DMS79 treated with DMSO at 0.1 percent for 48 hours (cell line): ENCODE results near the gene KCNB1.

Source experiments
- DNase-seq: peaks from one replicate; lab custom pipeline; 2025; lab: John Stamatoyannopoulos, UW

KCNB1 gene

GRCh38 chr20:49482621-49483017 lies at the start of gene KCNB1:
TSS of gene KCNB1 (minus strand) at chr20:49482668. CDS start at chr20:49482480, 188 bp downstream.
- DNase-seq: no peak

- no peak for DNase-seq
Measured at GRCh38 chr20:49529470-49529869, 47.0 kb upstream of the KCNB1 start.

GRCh38 chr20:49526568-49526967 lies 44.1 kb upstream of the KCNB1 start:
- no peak for DNase-seq

GRCh38 chr20:49526056-49526455 lies 43.6 kb upstream of the KCNB1 start:
- DNase-seq: no peak

GRCh38 chr20:49523767-49524360 lies 41.4 kb upstream of the KCNB1 start:
- DNase-seq: no peak

GRCh38 chr20:49521356-49521755 lies 38.9 kb upstream of the KCNB1 start:
- DNase-seq: no peak

- no peak for DNase-seq
Measured at GRCh38 chr20:49519777-49520359, 37.4 kb upstream of the KCNB1 start.

- no peak for DNase-seq
Measured at GRCh38 chr20:49519212-49519712, 36.8 kb upstream of the KCNB1 start.

GRCh38 chr20:49518576-49518975 lies 36.1 kb upstream of the KCNB1 start:
- no peak for DNase-seq

GRCh38 chr20:49517805-49518100 lies 35.3 kb upstream of the KCNB1 start:
- no peak for DNase-seq

- DNase-seq: no peak
Measured at GRCh38 chr20:49516916-49517804, 34.7 kb upstream of the KCNB1 start.

- no peak for DNase-seq
Measured at GRCh38 chr20:49515586-49515985, 33.1 kb upstream of the KCNB1 start.

- DNase-seq: no peak
Measured at GRCh38 chr20:49513517-49513916, 31.0 kb upstream of the KCNB1 start.

GRCh38 chr20:49513009-49513408 lies 30.5 kb upstream of the KCNB1 start:
- no peak for DNase-seq

- DNase-seq: no peak
Measured at GRCh38 chr20:49511788-49512525, 29.5 kb upstream of the KCNB1 start.

GRCh38 chr20:49510562-49511122 lies 28.2 kb upstream of the KCNB1 start:
- DNase-seq: no peak

- peak; percentile 65 for DNase-seq
Measured at GRCh38 chr20:49508435-49509199, 26.1 kb upstream of the KCNB1 start.

- DNase-seq: no peak
Measured at GRCh38 chr20:49507741-49508434, 25.4 kb upstream of the KCNB1 start.

- DNase-seq: peak; percentile 67
Measured at GRCh38 chr20:49505518-49505917, 23.1 kb upstream of the KCNB1 start.

GRCh38 chr20:49503176-49503575 lies 20.7 kb upstream of the KCNB1 start:
- DNase-seq: no peak

- DNase-seq: no peak
Measured at GRCh38 chr20:49501917-49502316, 19.4 kb upstream of the KCNB1 start.
